ENCODE measurements around the gene SYT5. TPM values are rescaled to one million over a fixed set of nuclear protein-coding genes. Genes with fewer than 3 reads are reported as not detected.
A peak's percentile ranks its signal among the peaks of the same experiment; 100 is the strongest.

Gene SYT5
- total RNA-seq, 1 experiment from 2014 or later = 4.5 TPM

DNA sequence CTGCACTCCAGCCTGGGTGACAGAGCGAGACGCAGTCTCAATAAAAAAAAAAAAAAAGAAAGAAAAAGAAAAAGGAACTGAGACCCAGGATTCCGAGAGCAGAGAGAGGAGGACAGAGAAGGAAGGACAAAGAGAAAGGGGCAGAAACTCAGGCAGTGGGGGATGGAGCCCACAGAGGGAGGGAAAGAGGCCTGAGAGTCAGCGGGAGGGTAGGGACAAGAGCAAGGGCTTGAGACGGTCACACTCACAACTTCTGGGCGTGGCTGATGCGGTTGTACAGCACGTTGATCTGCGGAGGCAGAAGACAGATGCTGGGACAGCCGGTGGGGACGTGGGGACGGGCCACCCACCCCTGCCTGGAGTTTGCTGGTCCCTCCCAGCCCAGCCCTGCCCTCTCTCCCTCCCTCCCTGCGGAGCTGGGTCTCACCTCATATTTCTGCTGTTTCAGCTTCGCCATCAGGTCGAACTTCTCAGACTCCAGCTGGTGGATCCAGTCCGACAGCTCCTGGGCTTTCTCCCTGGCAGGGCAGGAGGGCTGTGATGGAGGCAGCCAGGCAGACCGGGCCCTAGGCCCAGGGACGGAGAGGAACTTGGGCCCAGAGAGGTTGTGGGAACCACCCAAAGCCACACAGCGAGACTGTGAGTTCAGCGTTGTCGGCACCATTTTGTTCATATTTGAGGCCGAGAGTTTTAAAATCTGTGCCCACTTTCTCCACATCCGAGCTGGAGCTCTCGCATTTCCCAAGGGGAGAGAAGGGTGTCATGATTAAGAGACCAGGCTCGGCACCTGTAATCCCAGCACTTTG, 46.2 kb downstream of the SYT5 start:
- Mint-ChIP-seq H3K9me3 (no peaks in the 10 kb centered on the region), H3K27ac (peak overlapping the region in 1 of 3 experiments; percentile 55; a peak in 1 of 7 replicates), H3K4me1 (peaks cover 16 to 35% of the 10 kb centered on the region in 2 experiments), H3K4me3 (no peak overlapping the region; a peak in 1 of 5 replicates), H3K36me3 (ENCODE audit: insufficient read depth in 1 of 3, low read depth in 3 of 3) (peaks cover 10 to 51% (median 27%) of the 10 kb centered on the region in 3 experiments), H3K27me3 (ENCODE audit: low read depth) (no peaks in the 10 kb centered on the region)
- DNase-seq = no peak
- Histone ChIP-seq H4K8ac (replicated peaks; ENCODE audit: insufficient read length, low read depth, low read length) (no peak overlapping the region), H3T11ph (ENCODE audit: low read length) (no peak overlapping the region), H2BK15ac (ENCODE audit: low read depth, low read length) (no peak overlapping the region), H3K18ac (ENCODE audit: insufficient read length, low read depth, low read length) (no peak overlapping the region), H3K4me2 (ENCODE audit: insufficient read depth, insufficient read length, low read length) (no peak overlapping the region), H3K14ac (ENCODE audit: insufficient read depth, low read length) (no peak overlapping the region; the same call in 1 of the 2 replicates), H3K4ac (ENCODE audit: low read depth, low read length) (no peak overlapping the region), H3K79me1 (ENCODE audit: insufficient read depth, low read depth, low read length, poor library complexity, severe bottlenecking) (no peaks in the 10 kb centered on the region), H2BK120ac (ENCODE audit: low read depth, low read length, poor library complexity, severe bottlenecking) (no peak overlapping the region), H2AK5ac (ENCODE audit: insufficient read length, low read length) (no peak overlapping the region), H4K5ac (ENCODE audit: insufficient read length, low read depth, low read length) (no peak overlapping the region), H2BK12ac (ENCODE audit: insufficient read length, low read depth, low read length) (no peak overlapping the region), H2BK5ac (ENCODE audit: insufficient read length, low read length) (no peak overlapping the region), H4K91ac (ENCODE audit: insufficient read length, low read depth, low read length) (no peak overlapping the region), H3K9ac (ENCODE audit: extremely low read depth, insufficient read length, low read length) (no peak overlapping the region), H3K23ac (ENCODE audit: insufficient read length, low read depth, low read length) (no peak overlapping the region), H3K9me3 (ENCODE audit: control insufficient read depth, low read depth, low read length) (no peaks in the 10 kb centered on the region), H3K27me3 (ENCODE audit: insufficient read depth, low read length) (no peaks in the 10 kb centered on the region), H3K23me2 (ENCODE audit: insufficient read length, low read depth, low read length, poor library complexity, severe bottlenecking) (no peaks in the 10 kb centered on the region), H4K20me1 (ENCODE audit: control insufficient read depth, insufficient read depth, insufficient read length) (no peaks in the 10 kb centered on the region), H3K79me2 (ENCODE audit: insufficient read depth, low read length) (no peaks in the 10 kb centered on the region), H2BK20ac (ENCODE audit: low read depth, low read length, poor library complexity, severe bottlenecking) (no peak overlapping the region), H3K4me1 (ENCODE audit: insufficient read depth, low read length) (no peaks in the 10 kb centered on the region), H3K56ac (ENCODE audit: insufficient read length, low read depth, low read length) (no peak overlapping the region), H2AFZ (ENCODE audit: low read length) (no peak overlapping the region), H3K27ac (ENCODE audit: insufficient read length, low read depth, low read length) (no peak overlapping the region)
- no CpG with 5 or more reads among the region's 25 CpGs for WGBS (ENCODE audit: extremely low coverage, insufficient read length, low lambda C conversion rate)
- TF ChIP-seq, protein P1, sequence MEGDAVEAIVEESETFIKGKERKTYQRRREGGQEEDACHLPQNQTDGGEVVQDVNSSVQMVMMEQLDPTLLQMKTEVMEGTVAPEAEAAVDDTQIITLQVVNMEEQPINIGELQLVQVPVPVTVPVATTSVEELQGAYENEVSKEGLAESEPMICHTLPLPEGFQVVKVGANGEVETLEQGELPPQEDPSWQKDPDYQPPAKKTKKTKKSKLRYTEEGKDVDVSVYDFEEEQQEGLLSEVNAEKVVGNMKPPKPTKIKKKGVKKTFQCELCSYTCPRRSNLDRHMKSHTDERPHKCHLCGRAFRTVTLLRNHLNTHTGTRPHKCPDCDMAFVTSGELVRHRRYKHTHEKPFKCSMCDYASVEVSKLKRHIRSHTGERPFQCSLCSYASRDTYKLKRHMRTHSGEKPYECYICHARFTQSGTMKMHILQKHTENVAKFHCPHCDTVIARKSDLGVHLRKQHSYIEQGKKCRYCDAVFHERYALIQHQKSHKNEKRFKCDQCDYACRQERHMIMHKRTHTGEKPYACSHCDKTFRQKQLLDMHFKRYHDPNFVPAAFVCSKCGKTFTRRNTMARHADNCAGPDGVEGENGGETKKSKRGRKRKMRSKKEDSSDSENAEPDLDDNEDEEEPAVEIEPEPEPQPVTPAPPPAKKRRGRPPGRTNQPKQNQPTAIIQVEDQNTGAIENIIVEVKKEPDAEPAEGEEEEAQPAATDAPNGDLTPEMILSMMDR (conservative IDR thresholded peaks at IDR 0.05) = no peak

All from H9 (cell line).